ENCODE results near the gene RAD18.

Gene RAD18

DNA sequence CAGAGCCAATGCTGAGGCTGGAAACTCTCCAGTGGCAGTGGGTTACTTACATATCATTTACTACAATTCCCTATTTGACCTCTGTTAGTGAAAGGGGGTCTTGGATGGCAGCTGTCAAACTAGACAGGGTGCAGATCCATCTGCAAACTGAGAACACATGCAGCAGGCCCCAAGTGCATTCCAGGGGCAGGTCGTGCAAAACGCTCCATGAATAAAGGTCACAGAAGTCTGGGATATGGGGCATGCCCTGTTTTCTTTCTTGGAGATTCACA lies 25.0 kb upstream of the RAD18 start:
- no peaks in the 10 kb centered on the region for H4K20me1 ChIP-seq (ENCODE audit: low read depth, low read length)
- no peak overlapping the region for H2AFZ ChIP-seq (ENCODE audit: low read depth, low read length, severe bottlenecking)
- no peak overlapping the region for H3K9ac ChIP-seq (ENCODE audit: low read length)
- no peak overlapping the region for H3K27ac ChIP-seq (ENCODE audit: low read depth, low read length)
- no peaks in the 10 kb centered on the region for H3K9me2 ChIP-seq (replicated peaks; ENCODE audit: insufficient read depth, low read length)
- H3K4me3 ChIP-seq (ENCODE audit: insufficient read depth, low read length, poor library complexity, severe bottlenecking) = no peak overlapping the region
- H3K36me3 ChIP-seq (ENCODE audit: low read length) = no peaks in the 10 kb centered on the region
- H3K79me2 ChIP-seq (ENCODE audit: insufficient read depth, low read length) = no peaks in the 10 kb centered on the region
- H3K27me3 ChIP-seq (ENCODE audit: low read length) = no peaks in the 10 kb centered on the region
- TF ChIP-seq, protein P1, sequence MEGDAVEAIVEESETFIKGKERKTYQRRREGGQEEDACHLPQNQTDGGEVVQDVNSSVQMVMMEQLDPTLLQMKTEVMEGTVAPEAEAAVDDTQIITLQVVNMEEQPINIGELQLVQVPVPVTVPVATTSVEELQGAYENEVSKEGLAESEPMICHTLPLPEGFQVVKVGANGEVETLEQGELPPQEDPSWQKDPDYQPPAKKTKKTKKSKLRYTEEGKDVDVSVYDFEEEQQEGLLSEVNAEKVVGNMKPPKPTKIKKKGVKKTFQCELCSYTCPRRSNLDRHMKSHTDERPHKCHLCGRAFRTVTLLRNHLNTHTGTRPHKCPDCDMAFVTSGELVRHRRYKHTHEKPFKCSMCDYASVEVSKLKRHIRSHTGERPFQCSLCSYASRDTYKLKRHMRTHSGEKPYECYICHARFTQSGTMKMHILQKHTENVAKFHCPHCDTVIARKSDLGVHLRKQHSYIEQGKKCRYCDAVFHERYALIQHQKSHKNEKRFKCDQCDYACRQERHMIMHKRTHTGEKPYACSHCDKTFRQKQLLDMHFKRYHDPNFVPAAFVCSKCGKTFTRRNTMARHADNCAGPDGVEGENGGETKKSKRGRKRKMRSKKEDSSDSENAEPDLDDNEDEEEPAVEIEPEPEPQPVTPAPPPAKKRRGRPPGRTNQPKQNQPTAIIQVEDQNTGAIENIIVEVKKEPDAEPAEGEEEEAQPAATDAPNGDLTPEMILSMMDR (IDR thresholded peaks at IDR 0.05; ENCODE audit: insufficient read depth, low read length, poor library complexity, severe bottlenecking) = no peak
- TF ChIP-seq EZH2phosphoT487 (conservative IDR thresholded peaks at IDR 0.05; ENCODE audit: low read length) = no peak
- H3K4me2 ChIP-seq (ENCODE audit: low read depth, low read length, poor library complexity, severe bottlenecking) = no peak overlapping the region
- no peaks in the 10 kb centered on the region for H3K9me3 ChIP-seq (ENCODE audit: insufficient read depth, low read length)
- H3F3A ChIP-seq (ENCODE audit: insufficient read depth) = no peaks in the 10 kb centered on the region

- no peak overlapping the region for H3K9ac ChIP-seq (ENCODE audit: low read length)
- no peaks in the 10 kb centered on the region for H3F3A ChIP-seq (ENCODE audit: insufficient read depth)
- no peaks in the 10 kb centered on the region for H3K9me2 ChIP-seq (replicated peaks; ENCODE audit: insufficient read depth, low read length)
- H3K27ac ChIP-seq (ENCODE audit: low read depth, low read length) = no peak overlapping the region
- H3K27me3 ChIP-seq (ENCODE audit: low read length) = no peaks in the 10 kb centered on the region
- H3K4me3 ChIP-seq (ENCODE audit: insufficient read depth, low read length, poor library complexity, severe bottlenecking) = no peak overlapping the region
- H3K79me2 ChIP-seq (ENCODE audit: insufficient read depth, low read length) = no peaks in the 10 kb centered on the region
- H3K36me3 ChIP-seq (ENCODE audit: low read length) = no peaks in the 10 kb centered on the region
- H2AFZ ChIP-seq (ENCODE audit: low read depth, low read length, severe bottlenecking) = no peak overlapping the region
- TF ChIP-seq, protein P1 (IDR thresholded peaks at IDR 0.05; ENCODE audit: insufficient read depth, low read length, poor library complexity, severe bottlenecking) = peak; percentile 51
- no peak for TF ChIP-seq EZH2phosphoT487 (conservative IDR thresholded peaks at IDR 0.05; ENCODE audit: low read length)
- H3K4me2 ChIP-seq (ENCODE audit: low read depth, low read length, poor library complexity, severe bottlenecking) = no peak overlapping the region
- no peaks in the 10 kb centered on the region for H4K20me1 ChIP-seq (ENCODE audit: low read depth, low read length)
- no peaks in the 10 kb centered on the region for H3K9me3 ChIP-seq (ENCODE audit: insufficient read depth, low read length)
Measured at GRCh38 chr3:8987645-8988383, 24.5 kb upstream of the RAD18 start.

GRCh38 chr3:8987226-8987625 lies 24.0 kb upstream of the RAD18 start:
- H3K9me2 ChIP-seq (replicated peaks; ENCODE audit: insufficient read depth, low read length) = no peaks in the 10 kb centered on the region
- H3K27ac ChIP-seq (ENCODE audit: low read depth, low read length) = no peak overlapping the region
- TF ChIP-seq, protein P1 (IDR thresholded peaks at IDR 0.05; ENCODE audit: insufficient read depth, low read length, poor library complexity, severe bottlenecking) = no peak
- TF ChIP-seq EZH2phosphoT487 (conservative IDR thresholded peaks at IDR 0.05; ENCODE audit: low read length) = no peak
- H3K79me2 ChIP-seq (ENCODE audit: insufficient read depth, low read length) = no peaks in the 10 kb centered on the region
- H3K9me3 ChIP-seq (ENCODE audit: insufficient read depth, low read length) = no peaks in the 10 kb centered on the region
- H3K27me3 ChIP-seq (ENCODE audit: low read length) = no peaks in the 10 kb centered on the region
- H3K36me3 ChIP-seq (ENCODE audit: low read length) = no peaks in the 10 kb centered on the region
- no peak overlapping the region for H3K4me2 ChIP-seq (ENCODE audit: low read depth, low read length, poor library complexity, severe bottlenecking)
- H4K20me1 ChIP-seq (ENCODE audit: low read depth, low read length) = no peaks in the 10 kb centered on the region
- H2AFZ ChIP-seq (ENCODE audit: low read depth, low read length, severe bottlenecking) = no peak overlapping the region
- no peaks in the 10 kb centered on the region for H3F3A ChIP-seq (ENCODE audit: insufficient read depth)
- no peak overlapping the region for H3K4me3 ChIP-seq (ENCODE audit: insufficient read depth, low read length, poor library complexity, severe bottlenecking)
- no peak overlapping the region for H3K9ac ChIP-seq (ENCODE audit: low read length)

Measured in SU-DHL-6 (cell line).